Heart left ventricle (tissue), 16 donors: ENCODE measurements around the gene GADD45A. TPM values are rescaled to one million over a fixed set of nuclear protein-coding genes. Genes with fewer than 3 reads are reported as not detected.
A peak's percentile ranks its signal among the peaks of the same experiment; 100 is the strongest.

Experiments used
- ATAC-seq, 4 donors: fragments of 200-7000 bp; cut with Tn5 transposase; one replicate each; pipeline ENCODE4 v1.9.1; 2020 to 2022; ENCODE audit warnings: moderate library complexity in 4 of 4, mild to moderate bottlenecking in 3 of 4, moderate number of reproducible peaks in 1 of 4
- DNase-seq, 5 donors: peaks; one replicate each; pipeline ENCODE4 v3.0.0-alpha.2; 2020
- H3K27ac ChIP-seq, 12 donors: fragments of 200-600 bp; sonication (generic) in 4 of 12; one replicate each; pipeline versions ENCODE4 v1.5.0 to v1.8.0; 2016 to 2022; ENCODE audit warnings: mild to moderate bottlenecking in 2 of 12
- H3K27me3 ChIP-seq, 9 donors: fragments of 200-600 bp; sonication (generic) in 2 of 9; one replicate each; pipeline versions ENCODE4 v1.5.1 to v1.8.0; 2016 to 2022; ENCODE audit warnings: mild to moderate bottlenecking in 3 of 9
- H3K36me3 ChIP-seq, 9 donors: fragments of 200-600 bp; sonication (generic) in 2 of 9; one replicate each; pipeline versions ENCODE4 v1.5.0 to v1.8.0; 2018 to 2022; ENCODE audit warnings: mild to moderate bottlenecking in 2 of 9
- H3K4me1 ChIP-seq, 12 donors: fragments of 200-600 bp; sonication (generic) in 4 of 12; one replicate each; pipeline versions ENCODE4 v1.5.0 to v1.8.0; 2016 to 2022; ENCODE audit warnings: mild to moderate bottlenecking in 3 of 12
- H3K4me3 ChIP-seq, 12 donors: fragments of 200-600 bp; sonication (generic) in 4 of 12; one replicate each; pipeline versions ENCODE4 v1.5.0 to v1.8.0; 2017 to 2022; ENCODE audit warnings: mild to moderate bottlenecking in 9 of 12, moderate library complexity in 4 of 12
- H3K9me3 ChIP-seq, 12 donors: fragments of 200-600 bp; sonication (generic) in 4 of 12; one replicate each; pipeline versions ENCODE4 v1.5.0 to v1.8.0; 2016 to 2022; ENCODE audit warnings: mild to moderate bottlenecking in 1 of 12
- POLR2A ChIP-seq, 2 donors: fragments of 450-650 bp; IDR thresholded peaks; one replicate each; pipeline ENCODE4 v1.6.1; 2017; ENCODE audit warnings: antibody characterized with exemption in 2 of 2, mild to moderate bottlenecking in 2 of 2, moderate library complexity in 2 of 2
- WGBS, 4 donors: extraction: QIAGEN DNeasy Blood & Tissue Kit in 2 of 4; methylation state at CpG; one replicate each; pipeline versions ENCODE4 v1.1.5 to v1.1.7; 2013 to 2018; 5-methylcytosine and 5-hydroxymethylcytosine counted together
- intact Hi-C, 10 donors: fragments of 100-400 bp; cut with DNase I; formaldehyde crosslinking; loops; one replicate each; pipeline versions ENCODE4 v1.11.1 to v1.14.2; 2022
- polyA plus RNA-seq, 2 donors: library from polyadenylated mRNA; stranded (reverse); fragments of 200-250 nt; gene quantifications; one replicate each; pipeline ENCODE4 v1.2.3, GENCODE V29; 2013
- total RNA-seq, 9 donors: library from RNA; depleted of rRNA in 2 of 9; stranded (reverse); fragments of >200 nt in 2 of 9; fragmentation: NEBNext Ultra II Directional in 3 of 9; extraction: Animal tissue kit (Norgen Biotek cat#: 25700) in 3 of 9; gene quantifications; one replicate each; pipeline versions ENCODE4 v1.1.0 to v1.2.4, GENCODE V29; 2016 to 2023
- TF ChIP-seq, protein P1 (sequence below), 12 donors: fragments of 200-600 bp; sonication (generic) in 4 of 12; IDR thresholded peaks; one replicate each; pipeline versions ENCODE4 v1.5.0 to v1.8.0; 2018 to 2022; ENCODE audit warnings: antibody characterized with exemption in 12 of 12, mild to moderate bottlenecking in 5 of 12
- donor health status: ischemic (EF 13 %, LVEDD 7.1; RV severe dilation, severe dysfunction).
- donor health status: healthy with polysubstance abuse.
- donor health status: DM: no; HTN: yes; CAD: no.
- donor health status: DM: no; HTN: no; CAD: no.
- donor health status: ischemic (EF 25% LVEDD 6.9; RV normal size, moderate dysfunction).
- donor health status: ischemic (EF 25% LVEDD 5.7; RV mildly dilated, moderate dysfunction).
- donor health status: healthy.
- donor health status: DM: yes; HTN: yes; CAD: no.
- donor health status: ischemic (EF 35%, LVEDD 5.7; RV mildly dilated, moderate dysfunction).
- donor health status: nonischemic (EF 11% LVEDD 7.7; RV severe dilation, severe dysfunction).
- donor health status: DM: yes; HTN: yes; CAD: no.
- donor health status: PGD.
- donor health status: ischemic (EF 29% LVEDD 5.4; RV normal size, mild dysfunction).
- donor health status: nonischemic (EF 23%, LVEDD 6.1; RV moderate dilation, normal function).

Gene GADD45A
- total and polyA plus RNA-seq, 11 donors, result 26.5 to 119 (median 45.8) TPM

GRCh38 chr1:67644566-67644965 is 40.4 kb upstream of the GADD45A start:
- no peaks in the 10 kb centered on the region for H3K36me3 ChIP-seq
- intact Hi-C loops, result loop anchor here in 1 of 10 donors (10.0 kb wide), 1 partner anchor 80 kb away; no protein-coding TSS in a partner anchor
- TF ChIP-seq, protein P1, sequence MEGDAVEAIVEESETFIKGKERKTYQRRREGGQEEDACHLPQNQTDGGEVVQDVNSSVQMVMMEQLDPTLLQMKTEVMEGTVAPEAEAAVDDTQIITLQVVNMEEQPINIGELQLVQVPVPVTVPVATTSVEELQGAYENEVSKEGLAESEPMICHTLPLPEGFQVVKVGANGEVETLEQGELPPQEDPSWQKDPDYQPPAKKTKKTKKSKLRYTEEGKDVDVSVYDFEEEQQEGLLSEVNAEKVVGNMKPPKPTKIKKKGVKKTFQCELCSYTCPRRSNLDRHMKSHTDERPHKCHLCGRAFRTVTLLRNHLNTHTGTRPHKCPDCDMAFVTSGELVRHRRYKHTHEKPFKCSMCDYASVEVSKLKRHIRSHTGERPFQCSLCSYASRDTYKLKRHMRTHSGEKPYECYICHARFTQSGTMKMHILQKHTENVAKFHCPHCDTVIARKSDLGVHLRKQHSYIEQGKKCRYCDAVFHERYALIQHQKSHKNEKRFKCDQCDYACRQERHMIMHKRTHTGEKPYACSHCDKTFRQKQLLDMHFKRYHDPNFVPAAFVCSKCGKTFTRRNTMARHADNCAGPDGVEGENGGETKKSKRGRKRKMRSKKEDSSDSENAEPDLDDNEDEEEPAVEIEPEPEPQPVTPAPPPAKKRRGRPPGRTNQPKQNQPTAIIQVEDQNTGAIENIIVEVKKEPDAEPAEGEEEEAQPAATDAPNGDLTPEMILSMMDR (IDR thresholded peaks at IDR 0.05), result no peak
- TF ChIP-seq POLR2A (IDR thresholded peaks at IDR 0.05), result no peak
- H3K27ac ChIP-seq, result peak overlapping the region in 1 of 12 donors; percentile 58
- H3K27me3 ChIP-seq, result no peaks in the 10 kb centered on the region
- WGBS, 4 donors, result 95 to 100% (median 97%) methylated on average over 3 of the region's 3 CpGs
- H3K4me3 ChIP-seq, result no peak overlapping the region
- peaks cover 6 to 31% (median 21%) of the 10 kb centered on the region in 12 donors for H3K4me1 ChIP-seq
- no peaks in the 10 kb centered on the region for H3K9me3 ChIP-seq
- DNase-seq (no peak), ATAC-seq (no peak)

DNA sequence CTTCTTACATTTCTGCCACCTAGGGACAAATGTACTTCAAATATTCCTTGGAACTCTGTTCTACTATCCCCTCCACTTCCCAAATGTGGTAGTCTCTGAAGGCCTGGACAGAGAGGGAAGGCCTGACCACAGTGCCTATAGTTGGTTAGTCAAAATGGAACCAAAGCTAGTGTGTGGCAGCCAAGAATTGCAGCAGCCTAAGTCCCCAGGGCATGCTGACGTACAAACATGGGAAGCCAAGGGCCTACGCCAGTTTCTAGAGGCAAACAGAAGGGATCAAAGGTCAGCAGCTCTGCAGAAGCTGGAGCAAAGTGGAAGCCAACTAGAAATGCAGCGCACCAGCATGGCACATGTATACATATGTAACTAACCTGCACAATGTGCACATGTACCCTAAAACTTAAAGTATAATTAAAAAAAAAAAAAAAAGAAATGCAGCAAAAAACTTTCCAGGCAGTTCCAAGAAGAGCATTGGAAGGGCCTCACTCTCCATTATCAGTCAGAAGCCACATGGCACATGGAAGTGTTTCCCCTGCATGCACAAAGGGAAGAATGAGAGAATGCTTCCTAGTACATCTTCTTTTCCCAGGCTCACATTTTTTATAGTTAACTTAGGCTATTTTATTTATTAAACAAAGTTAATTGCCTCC is 39.4 kb upstream of the GADD45A start:
- ATAC-seq, result peak in 3 of 4 donors; percentile 73 to 83 (median 78)
- intact Hi-C loops, result loop anchor here in 2 of 10 donors (2.0 to 10.0 kb wide), 3 partner anchors 37 to 81 kb away; partner anchors contain the start of gene GADD45A (in 1 of the 2)
- TF ChIP-seq, protein P1 (IDR thresholded peaks at IDR 0.05), result no peak
- no peak for TF ChIP-seq POLR2A (IDR thresholded peaks at IDR 0.05)
- H3K36me3 ChIP-seq, result no peaks in the 10 kb centered on the region
- no peaks in the 10 kb centered on the region for H3K27me3 ChIP-seq
- peak overlapping the region in 10 of 12 donors; percentile 15 to 61 (median 53) for H3K27ac ChIP-seq
- WGBS, 4 donors, result 42 to 62% (median 48%) methylated on average over 3 of the region's 3 CpGs
- H3K4me3 ChIP-seq, result no peak overlapping the region
- H3K4me1 ChIP-seq, result peaks cover 6 to 31% (median 21%) of the 10 kb centered on the region in 12 donors
- peak in 4 of 5 donors; percentile 74 to 84 (median 76) for DNase-seq
- no peaks in the 10 kb centered on the region for H3K9me3 ChIP-seq

GRCh38 chr1:67646145-67647035 is 38.6 kb upstream of the GADD45A start:
- TF ChIP-seq POLR2A (IDR thresholded peaks at IDR 0.05), result no peak
- TF ChIP-seq, protein P1 (IDR thresholded peaks at IDR 0.05), result no peak
- H3K36me3 ChIP-seq, result no peaks in the 10 kb centered on the region
- 35 to 64% (median 41%) methylated on average over 3 of the region's 3 CpGs for WGBS, 4 donors
- no peaks in the 10 kb centered on the region for H3K27me3 ChIP-seq
- H3K4me1 ChIP-seq, result peaks cover 6 to 31% (median 21%) of the 10 kb centered on the region in 12 donors
- H3K4me3 ChIP-seq, result no peak overlapping the region
- peak overlapping the region in 11 of 12 donors; percentile 23 to 61 (median 53) for H3K27ac ChIP-seq
- peak in 4 of 5 donors; percentile 34 to 74 (median 42) for DNase-seq
- peak; percentile 57 to 75 (median 64) for ATAC-seq
- intact Hi-C loops, result loop anchor here in 2 of 10 donors (2.0 to 10.0 kb wide), 3 partner anchors 36 to 82 kb away; partner anchors contain the start of gene GADD45A (in 1 of the 2)
- H3K9me3 ChIP-seq, result no peaks in the 10 kb centered on the region
